Nephron progenitor cell (in vitro differentiated cells): ENCODE data around the gene GMPPB.

Experiments
- DNase-seq: peaks from one replicate; pipeline ENCODE4 v3.0.0; 2021
- H3K27ac Mint-ChIP-seq: 2 replicates; pipeline ENCODE4 v1.8.0; 2021; ENCODE audit warnings: mild to moderate bottlenecking, moderate library complexity, mixed read lengths
- H3K27me3 Mint-ChIP-seq: 2 replicates; pipeline ENCODE4 v1.8.0; 2021; ENCODE audit warnings: mild to moderate bottlenecking, low read depth, mixed read lengths; ENCODE audit not compliant: poor library complexity
- H3K36me3 Mint-ChIP-seq: 2 replicates; pipeline ENCODE4 v1.8.0; 2021; ENCODE audit warnings: low read depth, mixed read lengths
- H3K4me1 Mint-ChIP-seq: 2 replicates; pipeline ENCODE4 v1.8.0; 2021; ENCODE audit warnings: mixed read lengths
- H3K4me3 Mint-ChIP-seq: 2 replicates; pipeline ENCODE4 v1.8.0; 2021; ENCODE audit warnings: mild to moderate bottlenecking, moderate library complexity, mixed read lengths
- H3K9me3 Mint-ChIP-seq: 2 replicates; pipeline ENCODE4 v1.8.0; 2021; ENCODE audit warnings: mild to moderate bottlenecking, moderate library complexity, mixed read lengths
- CTCF ChIP-seq: fragments of 200-600 bp; sonication (generic); IDR thresholded peaks from 2 replicates; pipeline ENCODE4 v1.5.0; 2021; ENCODE audit warnings: antibody characterized with exemption

The GMPPB gene

GRCh38 chr3:49675912-49676311 lies 47.8 kb downstream of the GMPPB start:
- no peak overlapping the region for H3K27ac Mint-ChIP-seq
- no peaks in the 10 kb centered on the region for H3K27me3 Mint-ChIP-seq
- DNase-seq = no peak
- H3K9me3 Mint-ChIP-seq = no peaks in the 10 kb centered on the region
- peaks cover 22% of the 10 kb centered on the region for H3K36me3 Mint-ChIP-seq
- TF ChIP-seq CTCF = no peak
- H3K4me1 Mint-ChIP-seq = peaks cover 31% of the 10 kb centered on the region
- H3K4me3 Mint-ChIP-seq = no peak overlapping the region

- DNase-seq = no peak
- H3K9me3 Mint-ChIP-seq = no peaks in the 10 kb centered on the region
- H3K27ac Mint-ChIP-seq = no peak overlapping the region
- H3K4me1 Mint-ChIP-seq = peaks cover 34% of the 10 kb centered on the region
- no peak for TF ChIP-seq CTCF
- peak overlapping the region; percentile 90 for H3K4me3 Mint-ChIP-seq
- peaks cover 13% of the 10 kb centered on the region for H3K36me3 Mint-ChIP-seq
- no peaks in the 10 kb centered on the region for H3K27me3 Mint-ChIP-seq
These were observed 49.2 kb downstream of the GMPPB start for GRCh38 chr3:49674497-49674983.

DNA sequence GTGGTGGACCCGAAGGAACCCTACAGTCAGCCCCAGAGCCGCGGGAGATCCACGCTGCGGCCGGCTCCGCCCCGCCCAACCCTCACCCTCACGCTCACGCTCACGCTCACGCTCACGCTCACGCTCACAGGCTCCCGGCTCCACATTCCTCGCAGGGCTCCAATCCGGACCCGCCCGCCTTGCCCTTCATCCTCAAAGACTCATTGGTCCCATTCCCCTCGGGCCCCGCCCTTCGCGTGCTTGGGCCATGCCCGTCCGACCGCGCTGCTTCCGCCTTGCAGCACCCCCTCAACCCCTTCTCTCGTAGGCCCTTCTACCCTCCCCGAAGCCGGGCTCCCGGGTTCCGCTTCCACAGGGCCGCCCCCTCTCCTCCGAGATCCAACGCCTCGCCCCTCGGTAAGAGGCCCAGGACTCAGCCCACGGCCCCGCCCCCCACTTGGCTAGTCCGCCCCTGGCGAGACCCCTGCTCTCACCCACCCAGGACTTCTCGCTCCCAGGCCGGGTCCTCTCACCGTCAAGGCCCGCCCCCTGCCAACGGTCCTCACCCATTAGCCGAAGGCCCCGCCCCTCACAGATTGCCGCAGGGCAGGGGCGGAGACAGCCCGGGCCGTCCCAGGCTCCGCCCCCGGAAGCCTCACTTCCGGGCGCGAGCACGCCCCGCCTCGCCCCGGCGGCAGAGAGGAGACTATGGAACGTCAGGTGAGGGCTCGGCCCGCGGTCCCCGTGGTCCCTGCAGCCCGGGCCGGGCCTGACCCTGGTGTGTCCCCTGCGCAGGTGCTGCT lies 49.8 kb downstream of the GMPPB start, which contains the start of gene APEH:
TSS of gene APEH (plus strand) at position 637 of the 782 bp plus-strand sequence. CDS start at position 688, 51 bp downstream.
- Mint-ChIP-seq H3K27me3 (no peaks in the 10 kb centered on the region), H3K36me3 (peaks cover 13% of the 10 kb centered on the region), H3K4me3 (peak within 1 kb of the TSS; percentile 90), H3K9me3 (no peaks in the 10 kb centered on the region), H3K27ac (peak within 1 kb of the TSS; percentile 96), H3K4me1 (peaks cover 40% of the 10 kb centered on the region)
- peak; percentile 98 for DNase-seq
- TF ChIP-seq CTCF = no peak

DNA sequence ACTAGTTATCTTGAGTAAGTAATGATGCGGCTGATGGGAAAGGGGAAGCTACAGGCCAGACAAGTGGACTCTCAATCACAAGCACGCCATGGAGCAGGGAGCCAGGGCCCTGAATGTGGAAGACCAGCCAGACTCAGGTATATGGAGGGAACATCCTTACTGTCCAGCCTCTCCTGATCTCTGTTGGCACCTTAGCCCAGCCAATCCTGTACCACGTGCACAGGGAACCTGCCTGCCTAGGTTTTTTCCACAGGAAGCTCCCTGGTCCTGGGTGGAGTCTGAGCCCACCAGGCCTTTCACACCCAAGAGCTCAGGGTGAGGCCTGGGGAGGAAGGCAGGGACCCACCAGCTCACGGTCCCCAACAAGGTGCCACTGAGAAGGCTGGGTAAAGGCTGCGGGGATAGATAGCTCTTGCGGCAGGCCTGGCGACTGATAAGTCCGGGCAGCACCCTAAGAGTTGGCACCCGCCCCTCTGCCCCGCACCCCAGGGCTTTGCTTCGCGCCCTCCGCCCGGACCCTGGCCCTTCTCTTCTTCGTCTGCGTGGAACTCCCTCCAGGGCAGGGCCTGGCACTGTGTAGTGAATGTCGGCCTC lies 50.5 kb downstream of the GMPPB start:
- H3K9me3 Mint-ChIP-seq = no peaks in the 10 kb centered on the region
- H3K27ac Mint-ChIP-seq = peak overlapping the region; percentile 96
- peak overlapping the region; percentile 90 for H3K4me3 Mint-ChIP-seq
- DNase-seq = no peak
- peaks cover 47% of the 10 kb centered on the region for H3K4me1 Mint-ChIP-seq
- no peak for TF ChIP-seq CTCF
- peaks cover 11% of the 10 kb centered on the region for H3K36me3 Mint-ChIP-seq
- peaks cover 3% of the 10 kb centered on the region for H3K27me3 Mint-ChIP-seq

DNA sequence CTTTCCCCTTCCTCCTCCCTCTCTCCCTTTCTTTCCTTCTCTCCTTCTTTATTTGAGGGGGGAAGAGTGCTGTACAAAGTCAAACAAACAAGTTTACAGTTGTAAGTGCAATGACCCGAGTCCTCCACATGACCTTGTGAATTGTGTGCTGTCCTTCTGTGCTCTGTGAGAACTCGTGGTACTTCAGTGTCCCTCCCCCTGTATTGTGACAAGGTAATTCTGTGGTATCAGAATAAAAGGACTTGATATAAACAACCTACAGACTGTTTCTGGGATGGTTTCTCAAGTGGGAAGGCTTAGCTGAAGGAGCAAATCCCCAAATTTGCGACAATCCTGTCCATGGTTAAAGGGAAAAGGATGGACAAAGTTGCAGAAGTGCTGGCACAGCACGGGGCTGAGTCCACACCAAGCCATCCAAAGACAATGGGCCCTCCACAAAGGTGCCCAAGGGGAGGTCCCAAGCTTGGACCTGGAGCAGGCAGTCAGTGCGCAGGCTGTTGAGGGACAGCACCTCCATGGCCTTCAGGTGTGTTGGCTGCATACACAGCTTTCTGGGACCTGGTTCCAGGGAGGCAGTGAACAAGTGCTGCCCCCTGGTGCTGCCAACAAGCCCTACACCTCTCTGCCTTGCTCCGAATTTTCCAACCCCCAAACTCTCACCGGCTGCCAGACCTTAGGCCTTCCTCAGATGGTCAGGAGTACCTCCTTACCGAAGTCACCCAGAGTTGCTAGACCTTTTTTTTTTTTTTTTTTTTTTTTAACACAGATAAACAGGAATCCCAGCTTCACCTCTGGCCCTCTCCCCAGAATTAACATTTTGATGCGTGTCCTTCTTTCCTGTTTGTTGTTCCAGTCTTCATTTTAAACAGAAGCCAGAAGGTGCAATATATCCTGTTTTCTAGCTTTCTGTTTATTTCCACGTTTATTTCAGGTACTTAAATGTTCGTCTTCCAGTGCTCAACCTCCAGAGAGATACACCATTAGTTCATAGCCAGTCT lies 52.2 kb downstream of the GMPPB start:
- DNase-seq = peak; percentile 80
- no peak overlapping the region for H3K27ac Mint-ChIP-seq
- peaks cover 8% of the 10 kb centered on the region for H3K36me3 Mint-ChIP-seq
- H3K4me3 Mint-ChIP-seq = peak overlapping the region; percentile 71
- peak; percentile 83 for TF ChIP-seq CTCF
- peaks cover 62% of the 10 kb centered on the region for H3K4me1 Mint-ChIP-seq
- peaks cover 4% of the 10 kb centered on the region for H3K27me3 Mint-ChIP-seq
- no peaks in the 10 kb centered on the region for H3K9me3 Mint-ChIP-seq
